Panc1 (cell line): ENCODE results near the gene SLC51B. TPM values are rescaled to one million over a fixed set of nuclear protein-coding genes. Genes with fewer than 3 reads are reported as not detected.
A peak's percentile ranks its signal among the peaks of the same experiment; 100 is the strongest.

Source experiments
- ATAC-seq: fragments of 200-7000 bp; cut with Tn5 transposase; 2 replicates; pipeline ENCODE4 v1.9.1; 2020; ENCODE audit warnings: mild to moderate bottlenecking, moderate library complexity
- Bru-seq: library from RNA; stranded (reverse); fragments of 400-500 nt; gene quantifications from one replicate; lab custom pipeline; 2021; lab: Mats Ljungman, UMichigan
- BruChase-seq, 2 experiments: library from RNA; stranded (reverse); fragments of 400-500 nt; gene quantifications; one replicate each; lab custom pipeline; 2021; lab: Mats Ljungman, UMichigan
- BruUV-seq: library from RNA; stranded (reverse); fragments of 400-500 nt; replicated peaks from 2 replicates; lab custom pipeline; 2021; lab: Mats Ljungman, UMichigan
- CTCF ChIA-PET: fragments of 300-600 bp; sonication (Branson Sonifier 250); formaldehyde crosslinking; loops from one replicate; lab custom pipeline; 2022; ENCODE audit warnings: antibody characterized with exemption; lab: Charles Lee
- POLR2A ChIA-PET: fragments of 300-600 bp; sonication (Branson Sonifier 250); formaldehyde crosslinking; loops from one replicate; lab custom pipeline; 2022; ENCODE audit warnings: antibody characterized with exemption; lab: Charles Lee
- DNase-seq: peaks from one replicate; pipeline ENCODE4 v3.0.0-alpha.2; 2010; ENCODE audit warnings: low read depth, low spot score
- H3K27ac ChIP-seq: 2 replicates; pipeline ENCODE4 v1.5.1; 2011; ENCODE audit warnings: mild to moderate bottlenecking, low read length, inconsistent platforms
- H3K27me3 ChIP-seq: fragments of 200-500 bp; sonication (Bioruptor generic); 2 replicates; pipeline ENCODE4 v1.6.0; 2014; ENCODE audit warnings: low read length, inconsistent platforms; ENCODE audit not compliant: control insufficient read depth, insufficient read depth
- H3K36me3 ChIP-seq: fragments of 200-500 bp; sonication (Bioruptor generic); 2 replicates; pipeline ENCODE4 v1.5.1; 2014; ENCODE audit warnings: inconsistent platforms, mild to moderate bottlenecking, low read length, moderate library complexity; ENCODE audit not compliant: control insufficient read depth, insufficient read depth
- H3K4me1 ChIP-seq: 2 replicates; pipeline ENCODE4 v1.5.1; 2011; ENCODE audit warnings: inconsistent platforms, mild to moderate bottlenecking, low read length, moderate library complexity; ENCODE audit not compliant: control insufficient read depth, insufficient read depth
- H3K4me3 ChIP-seq, 2 experiments: 2 replicates each; pipeline ENCODE4 v1.5.1; 2011 to 2012; ENCODE audit warnings: low read depth in 2 of 2, low read length in 2 of 2, mild to moderate bottlenecking in 2 of 2, inconsistent platforms in 1 of 2, moderate library complexity in 1 of 2
- H3K9me3 ChIP-seq: fragments of 200-500 bp; sonication (Bioruptor generic); 2 replicates; pipeline ENCODE4 v1.5.1; 2014; ENCODE audit warnings: low read depth, mild to moderate bottlenecking, inconsistent platforms, low read length, moderate library complexity; ENCODE audit not compliant: control insufficient read depth, insufficient read depth
- POLR2AphosphoS5 ChIP-seq: IDR thresholded peaks from 2 replicates; pipeline ENCODE4 v1.6.1; 2012; ENCODE audit warnings: mild to moderate bottlenecking, low read depth, low read length, moderate library complexity
- SIN3A ChIP-seq: IDR thresholded peaks from 2 replicates; pipeline ENCODE4 v1.6.1; 2012; ENCODE audit warnings: low read depth, mild to moderate bottlenecking, low read length, moderate library complexity, borderline replicate concordance; ENCODE audit not compliant: insufficient read depth
- TCF7L2 ChIP-seq: IDR thresholded peaks from 2 replicates; pipeline ENCODE4 v1.6.1; 2011; ENCODE audit warnings: mild to moderate bottlenecking, low read depth, low read length, inconsistent platforms
- in situ Hi-C: cut with HindIII; loops from 2 replicates; pipeline ENCODE4 v1.10.0; 2016; ENCODE audit warnings: low sequenced_read_pairs, low pct_unique_long_range_greater_than_20kb
- intact Hi-C: fragments of 100-400 bp; cut with micrococcal nuclease; formaldehyde crosslinking; loops from one replicate; pipeline ENCODE4 v1.10.0; 2022; ENCODE audit not compliant: unreplicated experiment
- long read RNA-seq: library from polyadenylated mRNA; unstranded; transcript quantifications from one replicate; pipeline ENCODE4 v2.0.0, GENCODE V29; 2021; ENCODE audit not compliant: unreplicated experiment
- polyA plus RNA-seq: library from polyadenylated mRNA; unstranded; fragments of >200 nt; gene quantifications from one replicate; pipeline ENCODE4 v1.2.1, GENCODE V29; 2012; ENCODE audit warnings: missing spikeins; ENCODE audit not compliant: insufficient read length
- total RNA-seq: library from RNA; stranded (reverse); gene quantifications from one replicate; pipeline ENCODE4 v1.2.1, GENCODE V29; 2021; ENCODE audit not compliant: unreplicated experiment
- TF ChIP-seq, protein P1 (sequence below): fragments of 450-650 bp; IDR thresholded peaks from 2 replicates; pipeline ENCODE4 v1.5.1; 2017; ENCODE audit warnings: mild to moderate bottlenecking
- TF ChIP-seq, protein P2 (sequence below), 2 experiments: IDR thresholded peaks; 2 replicates each; pipeline ENCODE4 v1.6.1; 2011 to 2012; ENCODE audit warnings: low read depth in 2 of 2, control low read depth in 1 of 2, low read length in 1 of 2, mild to moderate bottlenecking in 1 of 2, moderate library complexity in 1 of 2; ENCODE audit not compliant: insufficient read depth in 1 of 2

SLC51B gene
- total RNA-seq, result 0.51 TPM
- 0.40 TPM for polyA plus RNA-seq
- Bru-seq, nascent RNA, result percentile 22 among the genes with signal in this experiment
- BruChase-seq, experiment 1, labeled RNA remaining after a 2-hour chase, result percentile 16 among the genes with signal in this experiment
- BruChase-seq, experiment 2, labeled RNA remaining after a 6-hour chase, result percentile 10 among the genes with signal in this experiment
- long read RNA-seq, result 0 reads

DNA sequence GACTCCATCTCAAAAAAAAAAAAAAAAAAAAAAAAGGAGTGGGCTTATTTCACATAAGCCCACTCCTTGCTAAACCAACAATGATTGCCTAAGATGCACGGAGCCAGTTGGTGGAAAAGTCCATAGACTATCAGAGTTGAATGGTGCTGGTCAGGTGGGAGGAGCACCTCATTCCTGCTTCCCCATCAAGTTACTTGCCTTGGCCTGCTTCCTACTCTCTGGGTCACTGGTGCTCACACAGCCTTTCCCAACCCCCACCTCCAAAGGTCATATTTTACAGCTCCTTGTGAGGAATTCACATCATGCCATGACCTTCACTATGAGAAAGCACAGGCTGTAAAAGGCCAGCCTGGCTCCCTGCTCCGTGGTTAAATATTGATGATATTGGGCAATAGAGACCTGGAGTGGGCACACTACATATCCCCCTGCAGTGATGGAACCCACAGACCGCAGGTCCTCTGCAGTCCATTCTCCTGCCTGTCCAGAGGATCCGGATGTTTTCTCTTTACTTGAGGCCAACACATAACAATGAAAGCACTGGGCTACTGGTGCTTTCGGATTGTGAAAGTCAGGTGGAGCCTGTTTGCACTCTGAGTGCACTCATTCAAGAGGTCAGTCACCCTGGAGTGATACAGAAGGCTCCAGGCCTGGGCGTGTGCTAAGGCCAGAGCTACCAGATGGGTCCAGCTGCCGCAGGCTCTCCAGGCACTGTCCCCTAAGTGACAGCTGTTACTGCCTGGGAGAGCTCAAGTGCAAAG lies at the start of gene SLC51B:
SLC51B (plus strand) TSS at position 664 of the 758 bp plus-strand sequence. CDS start 4,618 bp downstream, outside the sequence.
- Histone ChIP-seq H3K36me3 (no peaks in the 10 kb centered on the region), H3K9me3 (no peaks in the 10 kb centered on the region), H3K27ac (no peak within 1 kb of the TSS), H3K4me3 (no peak within 1 kb of the TSS), H3K27me3 (no peaks in the 10 kb centered on the region), H3K4me1 (peaks cover 4% of the 10 kb centered on the region)
- BruUV-seq, result no TSS peak
- no peak for DNase-seq
- ATAC-seq, result no peak
- in situ Hi-C loops, result no loop called here
- POLR2A ChIA-PET, result no interaction called here
- CTCF ChIA-PET, result interaction anchor here (0.8 kb wide), 1 partner anchor 78 kb away, joined by 3 read pairs; no protein-coding TSS in a partner anchor
- intact Hi-C loops, result no loop called here
- TF ChIP-seq, protein P1, sequence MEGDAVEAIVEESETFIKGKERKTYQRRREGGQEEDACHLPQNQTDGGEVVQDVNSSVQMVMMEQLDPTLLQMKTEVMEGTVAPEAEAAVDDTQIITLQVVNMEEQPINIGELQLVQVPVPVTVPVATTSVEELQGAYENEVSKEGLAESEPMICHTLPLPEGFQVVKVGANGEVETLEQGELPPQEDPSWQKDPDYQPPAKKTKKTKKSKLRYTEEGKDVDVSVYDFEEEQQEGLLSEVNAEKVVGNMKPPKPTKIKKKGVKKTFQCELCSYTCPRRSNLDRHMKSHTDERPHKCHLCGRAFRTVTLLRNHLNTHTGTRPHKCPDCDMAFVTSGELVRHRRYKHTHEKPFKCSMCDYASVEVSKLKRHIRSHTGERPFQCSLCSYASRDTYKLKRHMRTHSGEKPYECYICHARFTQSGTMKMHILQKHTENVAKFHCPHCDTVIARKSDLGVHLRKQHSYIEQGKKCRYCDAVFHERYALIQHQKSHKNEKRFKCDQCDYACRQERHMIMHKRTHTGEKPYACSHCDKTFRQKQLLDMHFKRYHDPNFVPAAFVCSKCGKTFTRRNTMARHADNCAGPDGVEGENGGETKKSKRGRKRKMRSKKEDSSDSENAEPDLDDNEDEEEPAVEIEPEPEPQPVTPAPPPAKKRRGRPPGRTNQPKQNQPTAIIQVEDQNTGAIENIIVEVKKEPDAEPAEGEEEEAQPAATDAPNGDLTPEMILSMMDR, result no peak
- TF ChIP-seq, protein P2, sequence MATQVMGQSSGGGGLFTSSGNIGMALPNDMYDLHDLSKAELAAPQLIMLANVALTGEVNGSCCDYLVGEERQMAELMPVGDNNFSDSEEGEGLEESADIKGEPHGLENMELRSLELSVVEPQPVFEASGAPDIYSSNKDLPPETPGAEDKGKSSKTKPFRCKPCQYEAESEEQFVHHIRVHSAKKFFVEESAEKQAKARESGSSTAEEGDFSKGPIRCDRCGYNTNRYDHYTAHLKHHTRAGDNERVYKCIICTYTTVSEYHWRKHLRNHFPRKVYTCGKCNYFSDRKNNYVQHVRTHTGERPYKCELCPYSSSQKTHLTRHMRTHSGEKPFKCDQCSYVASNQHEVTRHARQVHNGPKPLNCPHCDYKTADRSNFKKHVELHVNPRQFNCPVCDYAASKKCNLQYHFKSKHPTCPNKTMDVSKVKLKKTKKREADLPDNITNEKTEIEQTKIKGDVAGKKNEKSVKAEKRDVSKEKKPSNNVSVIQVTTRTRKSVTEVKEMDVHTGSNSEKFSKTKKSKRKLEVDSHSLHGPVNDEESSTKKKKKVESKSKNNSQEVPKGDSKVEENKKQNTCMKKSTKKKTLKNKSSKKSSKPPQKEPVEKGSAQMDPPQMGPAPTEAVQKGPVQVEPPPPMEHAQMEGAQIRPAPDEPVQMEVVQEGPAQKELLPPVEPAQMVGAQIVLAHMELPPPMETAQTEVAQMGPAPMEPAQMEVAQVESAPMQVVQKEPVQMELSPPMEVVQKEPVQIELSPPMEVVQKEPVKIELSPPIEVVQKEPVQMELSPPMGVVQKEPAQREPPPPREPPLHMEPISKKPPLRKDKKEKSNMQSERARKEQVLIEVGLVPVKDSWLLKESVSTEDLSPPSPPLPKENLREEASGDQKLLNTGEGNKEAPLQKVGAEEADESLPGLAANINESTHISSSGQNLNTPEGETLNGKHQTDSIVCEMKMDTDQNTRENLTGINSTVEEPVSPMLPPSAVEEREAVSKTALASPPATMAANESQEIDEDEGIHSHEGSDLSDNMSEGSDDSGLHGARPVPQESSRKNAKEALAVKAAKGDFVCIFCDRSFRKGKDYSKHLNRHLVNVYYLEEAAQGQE (IDR thresholded peaks at IDR 0.05; ENCODE audit: insufficient read depth in 1 of 2, low read depth in 2 of 2, low read length in 1 of 2), result no peak
- TF ChIP-seq POLR2AphosphoS5, result no peak
- TF ChIP-seq SIN3A, result no peak
- no peak for TF ChIP-seq TCF7L2

DNA sequence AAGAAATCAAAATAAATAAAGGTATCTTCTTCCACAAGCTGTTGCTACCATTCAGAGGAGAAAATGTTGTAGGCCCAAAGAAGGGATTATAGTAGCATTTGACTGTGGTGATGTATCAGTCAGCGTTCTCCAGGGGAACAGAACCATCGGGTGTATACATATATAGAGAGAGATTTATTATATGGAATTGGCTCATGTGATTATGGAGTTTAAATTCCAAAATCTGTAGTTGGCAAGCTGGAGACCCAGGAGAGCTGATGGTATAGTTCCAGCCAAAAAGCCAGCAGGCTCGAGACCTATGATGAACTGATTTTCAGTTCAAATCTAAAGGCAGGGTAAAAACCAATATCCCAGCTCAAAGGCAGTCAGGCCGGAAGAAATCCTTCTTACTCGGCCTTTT lies 48.1 kb upstream of the SLC51B start:
- TF ChIP-seq POLR2AphosphoS5 (no peak), TCF7L2 (no peak), SIN3A (no peak)
- TF ChIP-seq, protein P1, result no peak
- TF ChIP-seq, protein P2 (IDR thresholded peaks at IDR 0.05; ENCODE audit: insufficient read depth in 1 of 2, low read depth in 2 of 2, low read length in 1 of 2), result no peak
- no peaks in the 10 kb centered on the region for H3K36me3 ChIP-seq
- no peak overlapping the region for H3K27ac ChIP-seq
- in situ Hi-C loops (no loop called here), intact Hi-C loops (no loop called here)
- BruUV-seq, result no TSS peak
- ATAC-seq, result no peak
- no peaks in the 10 kb centered on the region for H3K9me3 ChIP-seq
- DNase-seq, result no peak
- no peaks in the 10 kb centered on the region for H3K4me1 ChIP-seq
- POLR2A ChIA-PET, result no interaction called here
- H3K27me3 ChIP-seq, result no peaks in the 10 kb centered on the region
- H3K4me3 ChIP-seq, result no peak overlapping the region
- CTCF ChIA-PET, result interaction anchor here (0.6 kb wide), 1 partner anchor 14 kb away, joined by 4 read pairs; no protein-coding TSS in a partner anchor
